ENCODE results near the gene CEP85.

GRCh38 chr1:26296340-26297056, 62.5 kb downstream of the CEP85 start:
- TF ChIP-seq EZH2phosphoT487 (IDR thresholded peaks at IDR 0.05; ENCODE audit: borderline replicate concordance), result no peak
- TF ChIP-seq CTCF (conservative IDR thresholded peaks at IDR 0.05; ENCODE audit: low read length), result no peak

Data from Loucy (cell line).